Measurements from ENCODE around the gene TNFRSF18. TPM values are rescaled to one million over a fixed set of nuclear protein-coding genes. Genes with fewer than 3 reads are reported as not detected.

Gene TNFRSF18
- total RNA-seq, 1 experiment from 2014 or later = 0.83 TPM

DNA sequence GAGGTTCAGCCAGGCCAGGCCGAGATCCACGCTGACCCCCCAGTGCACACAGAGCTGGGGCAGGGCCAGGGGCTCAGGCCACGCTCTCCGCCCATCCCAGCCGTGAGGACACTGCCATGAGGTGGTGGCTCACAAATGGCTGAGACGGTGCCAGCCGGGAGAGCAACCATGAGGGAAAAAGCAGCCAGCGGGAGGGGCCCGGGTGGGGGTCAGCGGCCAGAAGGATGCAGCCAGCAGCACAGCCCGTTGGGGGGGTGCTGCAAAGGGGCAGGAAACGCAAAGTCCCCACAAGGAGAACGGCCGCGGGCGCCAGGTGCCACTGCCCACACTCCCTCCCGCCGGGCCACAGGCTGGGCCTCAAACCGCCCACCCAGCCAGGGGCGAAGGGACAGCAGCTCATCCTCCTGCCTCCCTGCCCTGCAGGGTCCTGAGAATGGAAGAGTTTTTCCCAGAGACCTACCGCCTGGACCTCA is 24.4 kb downstream of the TNFRSF18 start:
- Mint-ChIP-seq H3K4me3 (no peak overlapping the region), H3K27ac (0 out of 2 replicates have a peak overlapping the region, but pooled peaks have one; percentile 65), H3K27me3 (ENCODE audit: low read depth) (no peaks in the 10 kb centered on the region), H3K9me3 (no peaks in the 10 kb centered on the region), H3K36me3 (no peaks in the 10 kb centered on the region), H3K4me1 (peaks cover 2% of the 10 kb centered on the region)
- TF ChIP-seq, protein P1, sequence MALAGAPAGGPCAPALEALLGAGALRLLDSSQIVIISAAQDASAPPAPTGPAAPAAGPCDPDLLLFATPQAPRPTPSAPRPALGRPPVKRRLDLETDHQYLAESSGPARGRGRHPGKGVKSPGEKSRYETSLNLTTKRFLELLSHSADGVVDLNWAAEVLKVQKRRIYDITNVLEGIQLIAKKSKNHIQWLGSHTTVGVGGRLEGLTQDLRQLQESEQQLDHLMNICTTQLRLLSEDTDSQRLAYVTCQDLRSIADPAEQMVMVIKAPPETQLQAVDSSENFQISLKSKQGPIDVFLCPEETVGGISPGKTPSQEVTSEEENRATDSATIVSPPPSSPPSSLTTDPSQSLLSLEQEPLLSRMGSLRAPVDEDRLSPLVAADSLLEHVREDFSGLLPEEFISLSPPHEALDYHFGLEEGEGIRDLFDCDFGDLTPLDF (CRISPR knock-in tag; IDR thresholded peaks at IDR 0.05) = no peak
- TF ChIP-seq TCF7 (CRISPR knock-in tag; IDR thresholded peaks at IDR 0.05; ENCODE audit: low read depth) (no peak), JUN (CRISPR knock-in tag; IDR thresholded peaks at IDR 0.05) (no peak), GRHL2 (CRISPR knock-in tag; IDR thresholded peaks at IDR 0.05; ENCODE audit: insufficient replicate concordance, severe bottlenecking) (no peak), TP53 (CRISPR knock-in tag; IDR thresholded peaks at IDR 0.05) (no peak), GABPB1 (CRISPR knock-in tag; IDR thresholded peaks at IDR 0.05) (no peak), FOXJ3 (CRISPR knock-in tag; IDR thresholded peaks at IDR 0.05; ENCODE audit: borderline replicate concordance) (no peak), NR2C2 (CRISPR knock-in tag; IDR thresholded peaks at IDR 0.05) (no peak), ZNF263 (CRISPR knock-in tag; IDR thresholded peaks at IDR 0.05; ENCODE audit: low read depth) (no peak), RORB (CRISPR knock-in tag; IDR thresholded peaks at IDR 0.05) (no peak), ZBTB21 (CRISPR knock-in tag; IDR thresholded peaks at IDR 0.05; ENCODE audit: borderline replicate concordance) (no peak), ZNF396 (CRISPR knock-in tag; IDR thresholded peaks at IDR 0.05; ENCODE audit: borderline replicate concordance) (no peak), CREB1 (CRISPR knock-in tag; IDR thresholded peaks at IDR 0.05) (no peak), ZNF138 (CRISPR knock-in tag; conservative IDR thresholded peaks at IDR 0.05) (no peak), ETV6 (CRISPR knock-in tag; IDR thresholded peaks at IDR 0.05) (no peak), ZNF121 (CRISPR knock-in tag; IDR thresholded peaks at IDR 0.05) (no peak)
- TF ChIP-seq, protein P2, sequence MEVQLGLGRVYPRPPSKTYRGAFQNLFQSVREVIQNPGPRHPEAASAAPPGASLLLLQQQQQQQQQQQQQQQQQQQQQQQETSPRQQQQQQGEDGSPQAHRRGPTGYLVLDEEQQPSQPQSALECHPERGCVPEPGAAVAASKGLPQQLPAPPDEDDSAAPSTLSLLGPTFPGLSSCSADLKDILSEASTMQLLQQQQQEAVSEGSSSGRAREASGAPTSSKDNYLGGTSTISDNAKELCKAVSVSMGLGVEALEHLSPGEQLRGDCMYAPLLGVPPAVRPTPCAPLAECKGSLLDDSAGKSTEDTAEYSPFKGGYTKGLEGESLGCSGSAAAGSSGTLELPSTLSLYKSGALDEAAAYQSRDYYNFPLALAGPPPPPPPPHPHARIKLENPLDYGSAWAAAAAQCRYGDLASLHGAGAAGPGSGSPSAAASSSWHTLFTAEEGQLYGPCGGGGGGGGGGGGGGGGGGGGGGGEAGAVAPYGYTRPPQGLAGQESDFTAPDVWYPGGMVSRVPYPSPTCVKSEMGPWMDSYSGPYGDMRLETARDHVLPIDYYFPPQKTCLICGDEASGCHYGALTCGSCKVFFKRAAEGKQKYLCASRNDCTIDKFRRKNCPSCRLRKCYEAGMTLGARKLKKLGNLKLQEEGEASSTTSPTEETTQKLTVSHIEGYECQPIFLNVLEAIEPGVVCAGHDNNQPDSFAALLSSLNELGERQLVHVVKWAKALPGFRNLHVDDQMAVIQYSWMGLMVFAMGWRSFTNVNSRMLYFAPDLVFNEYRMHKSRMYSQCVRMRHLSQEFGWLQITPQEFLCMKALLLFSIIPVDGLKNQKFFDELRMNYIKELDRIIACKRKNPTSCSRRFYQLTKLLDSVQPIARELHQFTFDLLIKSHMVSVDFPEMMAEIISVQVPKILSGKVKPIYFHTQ (CRISPR knock-in tag; IDR thresholded peaks at IDR 0.05) = no peak
- TF ChIP-seq, protein P3, sequence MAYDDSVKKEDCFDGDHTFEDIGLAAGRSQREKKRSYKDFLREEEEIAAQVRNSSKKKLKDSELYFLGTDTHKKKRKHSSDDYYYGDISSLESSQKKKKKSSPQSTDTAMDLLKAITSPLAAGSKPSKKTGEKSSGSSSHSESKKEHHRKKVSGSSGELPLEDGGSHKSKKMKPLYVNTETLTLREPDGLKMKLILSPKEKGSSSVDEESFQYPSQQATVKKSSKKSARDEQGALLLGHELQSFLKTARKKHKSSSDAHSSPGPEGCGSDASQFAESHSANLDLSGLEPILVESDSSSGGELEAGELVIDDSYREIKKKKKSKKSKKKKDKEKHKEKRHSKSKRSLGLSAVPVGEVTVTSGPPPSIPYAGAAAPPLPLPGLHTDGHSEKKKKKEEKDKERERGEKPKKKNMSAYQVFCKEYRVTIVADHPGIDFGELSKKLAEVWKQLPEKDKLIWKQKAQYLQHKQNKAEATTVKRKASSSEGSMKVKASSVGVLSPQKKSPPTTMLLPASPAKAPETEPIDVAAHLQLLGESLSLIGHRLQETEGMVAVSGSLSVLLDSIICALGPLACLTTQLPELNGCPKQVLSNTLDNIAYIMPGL (CRISPR knock-in tag; IDR thresholded peaks at IDR 0.05) = no peak
- TF ChIP-seq, protein P4, sequence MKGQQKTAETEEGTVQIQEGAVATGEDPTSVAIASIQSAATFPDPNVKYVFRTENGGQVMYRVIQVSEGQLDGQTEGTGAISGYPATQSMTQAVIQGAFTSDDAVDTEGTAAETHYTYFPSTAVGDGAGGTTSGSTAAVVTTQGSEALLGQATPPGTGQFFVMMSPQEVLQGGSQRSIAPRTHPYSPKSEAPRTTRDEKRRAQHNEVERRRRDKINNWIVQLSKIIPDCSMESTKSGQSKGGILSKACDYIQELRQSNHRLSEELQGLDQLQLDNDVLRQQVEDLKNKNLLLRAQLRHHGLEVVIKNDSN (CRISPR knock-in tag; IDR thresholded peaks at IDR 0.05) = no peak
- CTCF ChIA-PET = interaction anchor here (0.9 kb wide), 1 partner anchor 8 kb away, joined by 3 read pairs; the partner anchor contains the start of gene TTLL10
- ATAC-seq (no peak), DNase-seq (ENCODE audit: low spot score) (peak; percentile 9)
- POLR2A ChIA-PET = no interaction called here
